SU-DHL-6 (cell line): ENCODE results near the gene KCNIP3.

Experiments used
- EZH2phosphoT487 ChIP-seq: fragments of 200-600 bp; sonication (generic), shearing (Covaris generic); conservative IDR thresholded peaks from 2 replicates; pipeline ENCODE4 v1.6.1; 2018; ENCODE audit warnings: mild to moderate bottlenecking, antibody characterized with exemption, low read length, moderate library complexity, mixed read lengths
- TF ChIP-seq, protein P1 (sequence below): fragments of 200-600 bp; sonication (generic); IDR thresholded peaks from one replicate; pipeline ENCODE4 v1.5.1; 2017; ENCODE audit warnings: antibody characterized with exemption, mild to moderate bottlenecking, low read length, moderate library complexity; ENCODE audit not compliant: insufficient read depth, poor library complexity, severe bottlenecking

DNA sequence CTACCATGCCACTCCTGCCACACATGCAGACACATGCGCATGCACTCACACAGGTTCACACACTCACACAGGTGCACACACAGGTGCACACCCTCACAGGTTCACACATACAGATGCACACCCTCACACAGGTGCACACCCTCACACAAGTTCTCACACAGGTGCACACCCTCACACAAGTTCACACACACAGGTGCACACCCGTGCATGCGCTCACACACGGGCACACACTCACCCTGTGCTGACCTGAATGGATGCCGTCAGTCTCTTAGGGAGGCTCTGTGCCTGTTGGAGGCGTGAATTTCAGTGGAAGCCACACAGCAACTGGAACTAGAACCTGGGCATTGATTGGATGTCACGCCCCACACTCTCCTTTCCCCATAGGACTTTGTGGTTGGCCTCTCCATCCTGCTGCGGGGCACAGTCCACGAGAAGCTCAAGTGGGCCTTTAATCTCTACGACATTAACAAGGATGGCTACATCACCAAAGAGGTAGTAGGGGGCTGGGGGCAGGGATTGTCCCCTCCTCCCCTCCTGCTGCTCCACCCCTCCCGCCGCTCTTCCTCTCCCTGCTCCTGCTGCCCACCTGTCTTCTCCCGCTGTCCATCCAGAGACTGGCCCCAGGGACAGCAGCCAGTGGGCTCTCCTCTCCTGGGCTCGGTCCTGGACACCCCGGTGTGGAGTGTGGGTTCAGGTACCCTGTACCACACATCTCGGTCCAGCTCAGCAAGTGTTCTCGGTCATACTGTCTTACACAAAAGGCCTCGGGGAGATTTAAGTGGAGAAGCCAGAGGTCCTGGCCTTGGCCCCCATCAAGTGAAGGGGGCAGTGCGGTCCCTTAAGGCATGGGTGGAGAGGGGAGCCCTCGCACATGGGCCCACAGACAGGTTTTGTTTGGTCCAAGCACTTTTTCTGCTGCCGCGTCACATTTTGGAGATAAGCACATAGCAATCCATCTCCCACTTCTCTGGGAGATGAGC lies 84.4 kb downstream of the KCNIP3 start:
- TF ChIP-seq, protein P1, sequence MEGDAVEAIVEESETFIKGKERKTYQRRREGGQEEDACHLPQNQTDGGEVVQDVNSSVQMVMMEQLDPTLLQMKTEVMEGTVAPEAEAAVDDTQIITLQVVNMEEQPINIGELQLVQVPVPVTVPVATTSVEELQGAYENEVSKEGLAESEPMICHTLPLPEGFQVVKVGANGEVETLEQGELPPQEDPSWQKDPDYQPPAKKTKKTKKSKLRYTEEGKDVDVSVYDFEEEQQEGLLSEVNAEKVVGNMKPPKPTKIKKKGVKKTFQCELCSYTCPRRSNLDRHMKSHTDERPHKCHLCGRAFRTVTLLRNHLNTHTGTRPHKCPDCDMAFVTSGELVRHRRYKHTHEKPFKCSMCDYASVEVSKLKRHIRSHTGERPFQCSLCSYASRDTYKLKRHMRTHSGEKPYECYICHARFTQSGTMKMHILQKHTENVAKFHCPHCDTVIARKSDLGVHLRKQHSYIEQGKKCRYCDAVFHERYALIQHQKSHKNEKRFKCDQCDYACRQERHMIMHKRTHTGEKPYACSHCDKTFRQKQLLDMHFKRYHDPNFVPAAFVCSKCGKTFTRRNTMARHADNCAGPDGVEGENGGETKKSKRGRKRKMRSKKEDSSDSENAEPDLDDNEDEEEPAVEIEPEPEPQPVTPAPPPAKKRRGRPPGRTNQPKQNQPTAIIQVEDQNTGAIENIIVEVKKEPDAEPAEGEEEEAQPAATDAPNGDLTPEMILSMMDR, result no peak
- TF ChIP-seq EZH2phosphoT487, result no peak
